Measurements from ENCODE around the gene TM9SF2. TPM values are rescaled to one million over a fixed set of nuclear protein-coding genes. Genes with fewer than 3 reads are reported as not detected.
A peak's percentile ranks its signal among the peaks of the same experiment; 100 is the strongest.

TM9SF2 gene
- total RNA-seq, 1 experiment from 2014 or later = 84.0 TPM

DNA sequence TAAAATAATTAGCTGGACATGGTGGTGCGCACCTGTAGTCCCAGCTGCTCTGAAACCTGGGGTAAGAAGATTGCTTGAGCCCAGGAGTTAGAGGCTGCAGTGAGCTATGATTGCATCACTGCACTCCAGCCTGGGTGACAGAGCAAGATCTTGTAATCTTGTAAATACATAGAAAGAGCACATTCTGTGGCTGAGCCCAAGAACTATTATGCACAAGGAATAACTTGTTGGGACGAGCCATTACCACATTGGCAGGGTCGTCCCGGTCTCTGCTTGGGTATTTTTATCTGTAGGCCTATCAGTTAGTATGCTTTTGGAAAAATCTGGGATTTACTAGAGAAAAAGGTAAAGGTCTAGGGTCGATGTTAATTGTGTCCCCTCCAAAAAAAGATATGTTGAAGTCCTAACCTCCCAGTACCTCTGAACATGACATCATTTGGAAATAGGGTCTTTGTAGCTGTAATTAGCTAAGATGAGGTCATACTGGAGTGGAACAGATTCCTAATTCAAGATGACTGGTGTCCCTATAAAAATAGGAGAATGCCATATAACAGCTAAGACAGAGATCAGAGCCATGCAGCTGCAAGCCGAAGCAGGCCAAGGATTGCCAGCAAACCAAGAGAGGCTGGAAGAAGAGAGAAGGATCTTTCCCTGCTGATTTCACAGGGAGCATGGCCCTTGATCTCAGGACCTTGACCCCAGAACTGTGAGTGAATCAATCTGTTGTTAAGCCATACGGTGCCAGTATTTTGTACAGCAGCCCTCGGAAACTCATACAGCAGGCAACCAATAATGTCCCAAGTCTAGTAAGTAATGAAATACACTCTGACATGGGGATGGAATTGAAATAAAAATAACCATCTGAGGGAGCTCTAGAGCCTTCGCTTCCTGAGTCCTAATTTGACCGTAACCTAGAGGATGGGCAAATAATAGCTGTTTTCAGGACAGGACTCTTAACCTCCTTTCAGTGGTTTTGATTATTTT is 77.0 kb downstream of the TM9SF2 start:
- ChIA-PET CTCF (interaction anchor here (0.6 to 2.5 kb wide), 21 partner anchors 9 to 995 kb away, joined by 3 to 17 read pairs (median 3); partner anchors contain the start of gene CLYBL), POLR2A (interaction anchor here (1.1 kb wide), 1 partner anchor 36 kb away, joined by 3 read pairs; no protein-coding TSS in a partner anchor)
- H3K4me1 Mint-ChIP-seq = peaks cover 3% of the 10 kb centered on the region; the same call in 1 of the 2 replicates
- no peaks in the 10 kb centered on the region for H3K9me3 Mint-ChIP-seq
- ATAC-seq = peak; percentile 61
- no peaks in the 10 kb centered on the region for H3K36me3 Mint-ChIP-seq
- no peak for DNase-seq (ENCODE audit: low spot score)
- no peak overlapping the region for H3K4me3 Mint-ChIP-seq
- TF ChIP-seq NR3C1 (CRISPR knock-in tag; conservative IDR thresholded peaks at IDR 0.05; ENCODE audit: low read depth) = no peak
- TF ChIP-seq GABPB1 (CRISPR knock-in tag; IDR thresholded peaks at IDR 0.05) = peak; percentile 66
- no peak overlapping the region for H3K27ac Mint-ChIP-seq
- no peaks in the 10 kb centered on the region for H3K27me3 Mint-ChIP-seq (ENCODE audit: low read depth)

DNA sequence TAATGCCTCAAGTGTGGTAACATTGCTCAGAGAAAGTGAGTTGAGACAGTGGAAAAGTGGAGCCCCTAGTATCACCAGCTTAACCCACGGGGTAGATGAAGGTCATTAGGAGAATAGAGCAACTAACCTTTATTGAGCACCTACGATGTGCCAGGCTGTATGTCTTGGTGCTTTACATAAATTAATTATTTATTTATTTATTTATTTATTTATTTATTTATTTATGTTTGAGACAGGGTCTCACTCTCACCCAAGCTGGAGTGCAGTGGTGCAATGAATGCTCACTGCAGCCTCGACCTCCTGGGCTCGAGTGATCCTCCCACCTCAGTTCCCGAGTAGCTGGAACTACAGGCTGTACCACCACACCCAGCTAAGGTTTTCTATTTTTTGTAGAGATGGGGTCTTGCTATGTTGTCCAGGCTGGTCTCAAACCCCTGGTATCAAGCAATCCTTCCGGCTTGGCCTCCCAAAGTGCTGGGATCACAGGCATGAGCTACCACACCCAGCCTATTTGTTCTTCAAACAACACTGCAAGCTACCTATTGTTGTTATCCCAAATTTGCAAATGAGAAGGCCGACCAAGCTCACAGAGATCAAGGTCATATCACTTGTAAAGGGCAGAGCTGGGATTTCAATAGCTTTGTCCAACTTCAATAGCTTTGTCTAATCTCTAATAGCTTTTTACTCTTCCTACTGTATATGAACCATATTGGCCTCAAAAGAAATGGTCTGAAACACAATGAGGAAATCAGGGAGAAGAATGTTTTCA is 79.4 kb downstream of the TM9SF2 start:
- Mint-ChIP-seq H3K36me3 (no peaks in the 10 kb centered on the region), H3K27me3 (ENCODE audit: low read depth) (no peaks in the 10 kb centered on the region), H3K27ac (no peak overlapping the region), H3K9me3 (no peaks in the 10 kb centered on the region), H3K4me3 (no peak overlapping the region), H3K4me1 (no peaks in the 10 kb centered on the region)
- ChIA-PET CTCF (interaction anchor here (1.5 to 2.5 kb wide), 2 partner anchors 20 to 30 kb away, joined by 5 to 17 read pairs; no protein-coding TSS in a partner anchor), POLR2A (interaction anchor here (0.6 kb wide), 1 partner anchor 1054 kb away, joined by 4 read pairs; no protein-coding TSS in a partner anchor)
- DNase-seq (ENCODE audit: low spot score) = no peak
- TF ChIP-seq ZNF423 (CRISPR knock-in tag; IDR thresholded peaks at IDR 0.05) = no peak
- TF ChIP-seq MXD4 (CRISPR knock-in tag; IDR thresholded peaks at IDR 0.05; ENCODE audit: borderline replicate concordance) = no peak
- TF ChIP-seq, protein P1, sequence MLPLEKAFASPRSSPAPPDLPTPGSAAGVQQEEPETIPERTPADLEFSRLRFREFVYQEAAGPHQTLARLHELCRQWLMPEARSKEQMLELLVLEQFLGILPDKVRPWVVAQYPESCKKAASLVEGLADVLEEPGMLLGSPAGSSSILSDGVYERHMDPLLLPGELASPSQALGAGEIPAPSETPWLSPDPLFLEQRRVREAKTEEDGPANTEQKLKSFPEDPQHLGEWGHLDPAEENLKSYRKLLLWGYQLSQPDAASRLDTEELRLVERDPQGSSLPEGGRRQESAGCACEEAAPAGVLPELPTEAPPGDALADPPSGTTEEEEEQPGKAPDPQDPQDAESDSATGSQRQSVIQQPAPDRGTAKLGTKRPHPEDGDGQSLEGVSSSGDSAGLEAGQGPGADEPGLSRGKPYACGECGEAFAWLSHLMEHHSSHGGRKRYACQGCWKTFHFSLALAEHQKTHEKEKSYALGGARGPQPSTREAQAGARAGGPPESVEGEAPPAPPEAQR (CRISPR knock-in tag; IDR thresholded peaks at IDR 0.05) = no peak
- no peak for TF ChIP-seq SMAD3 (CRISPR knock-in tag; IDR thresholded peaks at IDR 0.05; ENCODE audit: borderline replicate concordance)
- TF ChIP-seq, protein P2, sequence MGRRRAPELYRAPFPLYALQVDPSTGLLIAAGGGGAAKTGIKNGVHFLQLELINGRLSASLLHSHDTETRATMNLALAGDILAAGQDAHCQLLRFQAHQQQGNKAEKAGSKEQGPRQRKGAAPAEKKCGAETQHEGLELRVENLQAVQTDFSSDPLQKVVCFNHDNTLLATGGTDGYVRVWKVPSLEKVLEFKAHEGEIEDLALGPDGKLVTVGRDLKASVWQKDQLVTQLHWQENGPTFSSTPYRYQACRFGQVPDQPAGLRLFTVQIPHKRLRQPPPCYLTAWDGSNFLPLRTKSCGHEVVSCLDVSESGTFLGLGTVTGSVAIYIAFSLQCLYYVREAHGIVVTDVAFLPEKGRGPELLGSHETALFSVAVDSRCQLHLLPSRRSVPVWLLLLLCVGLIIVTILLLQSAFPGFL (CRISPR knock-in tag; IDR thresholded peaks at IDR 0.05; ENCODE audit: borderline replicate concordance) = no peak
- no peak for TF ChIP-seq TCF7 (CRISPR knock-in tag; IDR thresholded peaks at IDR 0.05; ENCODE audit: low read depth)
- TF ChIP-seq EMX1 (CRISPR knock-in tag; IDR thresholded peaks at IDR 0.05) = no peak
- TF ChIP-seq, protein P3, sequence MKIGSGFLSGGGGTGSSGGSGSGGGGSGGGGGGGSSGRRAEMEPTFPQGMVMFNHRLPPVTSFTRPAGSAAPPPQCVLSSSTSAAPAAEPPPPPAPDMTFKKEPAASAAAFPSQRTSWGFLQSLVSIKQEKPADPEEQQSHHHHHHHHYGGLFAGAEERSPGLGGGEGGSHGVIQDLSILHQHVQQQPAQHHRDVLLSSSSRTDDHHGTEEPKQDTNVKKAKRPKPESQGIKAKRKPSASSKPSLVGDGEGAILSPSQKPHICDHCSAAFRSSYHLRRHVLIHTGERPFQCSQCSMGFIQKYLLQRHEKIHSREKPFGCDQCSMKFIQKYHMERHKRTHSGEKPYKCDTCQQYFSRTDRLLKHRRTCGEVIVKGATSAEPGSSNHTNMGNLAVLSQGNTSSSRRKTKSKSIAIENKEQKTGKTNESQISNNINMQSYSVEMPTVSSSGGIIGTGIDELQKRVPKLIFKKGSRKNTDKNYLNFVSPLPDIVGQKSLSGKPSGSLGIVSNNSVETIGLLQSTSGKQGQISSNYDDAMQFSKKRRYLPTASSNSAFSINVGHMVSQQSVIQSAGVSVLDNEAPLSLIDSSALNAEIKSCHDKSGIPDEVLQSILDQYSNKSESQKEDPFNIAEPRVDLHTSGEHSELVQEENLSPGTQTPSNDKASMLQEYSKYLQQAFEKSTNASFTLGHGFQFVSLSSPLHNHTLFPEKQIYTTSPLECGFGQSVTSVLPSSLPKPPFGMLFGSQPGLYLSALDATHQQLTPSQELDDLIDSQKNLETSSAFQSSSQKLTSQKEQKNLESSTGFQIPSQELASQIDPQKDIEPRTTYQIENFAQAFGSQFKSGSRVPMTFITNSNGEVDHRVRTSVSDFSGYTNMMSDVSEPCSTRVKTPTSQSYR (CRISPR knock-in tag; IDR thresholded peaks at IDR 0.05) = no peak
- no peak for TF ChIP-seq TEAD4 (CRISPR knock-in tag; IDR thresholded peaks at IDR 0.05)
- TF ChIP-seq, protein P4, sequence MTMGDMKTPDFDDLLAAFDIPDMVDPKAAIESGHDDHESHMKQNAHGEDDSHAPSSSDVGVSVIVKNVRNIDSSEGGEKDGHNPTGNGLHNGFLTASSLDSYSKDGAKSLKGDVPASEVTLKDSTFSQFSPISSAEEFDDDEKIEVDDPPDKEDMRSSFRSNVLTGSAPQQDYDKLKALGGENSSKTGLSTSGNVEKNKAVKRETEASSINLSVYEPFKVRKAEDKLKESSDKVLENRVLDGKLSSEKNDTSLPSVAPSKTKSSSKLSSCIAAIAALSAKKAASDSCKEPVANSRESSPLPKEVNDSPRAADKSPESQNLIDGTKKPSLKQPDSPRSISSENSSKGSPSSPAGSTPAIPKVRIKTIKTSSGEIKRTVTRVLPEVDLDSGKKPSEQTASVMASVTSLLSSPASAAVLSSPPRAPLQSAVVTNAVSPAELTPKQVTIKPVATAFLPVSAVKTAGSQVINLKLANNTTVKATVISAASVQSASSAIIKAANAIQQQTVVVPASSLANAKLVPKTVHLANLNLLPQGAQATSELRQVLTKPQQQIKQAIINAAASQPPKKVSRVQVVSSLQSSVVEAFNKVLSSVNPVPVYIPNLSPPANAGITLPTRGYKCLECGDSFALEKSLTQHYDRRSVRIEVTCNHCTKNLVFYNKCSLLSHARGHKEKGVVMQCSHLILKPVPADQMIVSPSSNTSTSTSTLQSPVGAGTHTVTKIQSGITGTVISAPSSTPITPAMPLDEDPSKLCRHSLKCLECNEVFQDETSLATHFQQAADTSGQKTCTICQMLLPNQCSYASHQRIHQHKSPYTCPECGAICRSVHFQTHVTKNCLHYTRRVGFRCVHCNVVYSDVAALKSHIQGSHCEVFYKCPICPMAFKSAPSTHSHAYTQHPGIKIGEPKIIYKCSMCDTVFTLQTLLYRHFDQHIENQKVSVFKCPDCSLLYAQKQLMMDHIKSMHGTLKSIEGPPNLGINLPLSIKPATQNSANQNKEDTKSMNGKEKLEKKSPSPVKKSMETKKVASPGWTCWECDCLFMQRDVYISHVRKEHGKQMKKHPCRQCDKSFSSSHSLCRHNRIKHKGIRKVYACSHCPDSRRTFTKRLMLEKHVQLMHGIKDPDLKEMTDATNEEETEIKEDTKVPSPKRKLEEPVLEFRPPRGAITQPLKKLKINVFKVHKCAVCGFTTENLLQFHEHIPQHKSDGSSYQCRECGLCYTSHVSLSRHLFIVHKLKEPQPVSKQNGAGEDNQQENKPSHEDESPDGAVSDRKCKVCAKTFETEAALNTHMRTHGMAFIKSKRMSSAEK (CRISPR knock-in tag; IDR thresholded peaks at IDR 0.05; ENCODE audit: borderline replicate concordance) = no peak
- TF ChIP-seq GTF2I (CRISPR knock-in tag; conservative IDR thresholded peaks at IDR 0.05) = no peak
- TF ChIP-seq PRRX2 (CRISPR knock-in tag; IDR thresholded peaks at IDR 0.05) = no peak
- TF ChIP-seq, protein P5, sequence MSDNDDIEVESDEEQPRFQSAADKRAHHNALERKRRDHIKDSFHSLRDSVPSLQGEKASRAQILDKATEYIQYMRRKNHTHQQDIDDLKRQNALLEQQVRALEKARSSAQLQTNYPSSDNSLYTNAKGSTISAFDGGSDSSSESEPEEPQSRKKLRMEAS (CRISPR knock-in tag; IDR thresholded peaks at IDR 0.05) = no peak
- TF ChIP-seq CREB1 (CRISPR knock-in tag; IDR thresholded peaks at IDR 0.05) = no peak
- no peak for TF ChIP-seq NR3C1 (CRISPR knock-in tag; conservative IDR thresholded peaks at IDR 0.05; ENCODE audit: low read depth)
- no peak for ATAC-seq

Measured in WTC11 (cell line).